ENCODE results near the gene EFEMP2.
"Not testable (repeated sequence)": the region's sequence is repeated elsewhere in the genome, so short reads cannot be mapped to it uniquely, and the experiment has no call there.

The EFEMP2 gene

GRCh38 chr11:65833297-65834030 is 39.1 kb downstream of the EFEMP2 start, which contains the start of gene SNX32:
Gene SNX32, plus strand, starts transcription at chr11:65833963. Its CDS starts 103 bp downstream, at chr11:65834066.
- peak within 1 kb of the TSS; percentile 95 for H3K27ac ChIP-seq
- peak within 1 kb of the TSS; percentile 92 for H3K4me2 ChIP-seq
- peaks cover 33% of the 10 kb centered on the region for H3K4me1 ChIP-seq
- peak within 1 kb of the TSS; percentile 76 for H3K4me3 ChIP-seq
- peaks cover 15% of the 10 kb centered on the region for H3K9me3 ChIP-seq
- H3K36me3 ChIP-seq = 0 out of 2 replicates have a peak, but pooled peaks cover 6% of the 10 kb centered on the region
- H4K20me1 ChIP-seq = no peaks in the 10 kb centered on the region
- H3K27me3 ChIP-seq = no peaks in the 10 kb centered on the region
- H3K9ac ChIP-seq = peak within 1 kb of the TSS; percentile 89
- no peak for TF ChIP-seq Cebpa-rat (IDR thresholded peaks at IDR 0.05)

- H3K27me3 ChIP-seq, H4K20me1 ChIP-seq, H3K4me3 ChIP-seq, H3K36me3 ChIP-seq, H3K27ac ChIP-seq, H3K9ac ChIP-seq: not testable (repeated sequence)
- Histone ChIP-seq H3K4me1 (peaks cover 33% of the 10 kb centered on the region), H3K4me2 (peak overlapping the region; percentile 92), H3K9me3 (peaks cover 11% of the 10 kb centered on the region)
These were observed 40.4 kb downstream of the EFEMP2 start for GRCh38 chr11:65832231-65832630.

DNA sequence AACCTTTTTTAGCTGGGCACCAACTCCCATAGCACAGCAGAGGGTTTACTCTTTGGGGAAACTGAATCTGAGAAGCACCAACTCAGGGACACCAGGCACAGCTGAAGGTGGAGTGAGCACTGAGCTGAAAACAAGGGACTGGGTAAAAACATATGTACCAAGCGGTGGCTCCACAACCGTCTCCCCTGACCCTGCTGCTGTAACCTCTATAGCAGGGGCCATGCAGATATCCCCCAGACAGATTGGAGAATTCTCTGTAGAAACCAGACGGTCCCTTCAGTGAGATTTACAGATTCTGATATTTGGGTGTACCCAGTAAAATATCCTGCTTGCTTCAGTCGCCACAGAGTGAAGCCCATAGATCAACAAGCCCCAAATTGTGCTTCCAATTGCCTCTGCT is 43.1 kb downstream of the EFEMP2 start:
- H3K4me3 ChIP-seq = no peak overlapping the region
- H3K36me3 ChIP-seq = no peaks in the 10 kb centered on the region
- H3K27ac ChIP-seq = no peak overlapping the region
- H4K20me1 ChIP-seq = no peaks in the 10 kb centered on the region
- TF ChIP-seq Cebpa-rat (IDR thresholded peaks at IDR 0.05) = no peak
- H3K9ac ChIP-seq = no peak overlapping the region
- peaks cover 27% of the 10 kb centered on the region for H3K4me1 ChIP-seq
- no peaks in the 10 kb centered on the region for H3K27me3 ChIP-seq
- H3K9me3 ChIP-seq = no peaks in the 10 kb centered on the region
- no peak overlapping the region; the same call in 1 of the 2 replicates for H3K4me2 ChIP-seq

- Histone ChIP-seq H3K27me3 (no peaks in the 10 kb centered on the region), H4K20me1 (no peaks in the 10 kb centered on the region), H3K9ac (no peak overlapping the region), H3K4me2 (no peak overlapping the region), H3K36me3 (no peaks in the 10 kb centered on the region), H3K4me3 (no peak overlapping the region), H3K4me1 (peaks cover 22% of the 10 kb centered on the region), H3K27ac (no peak overlapping the region), H3K9me3 (no peaks in the 10 kb centered on the region)
- TF ChIP-seq Cebpa-rat (IDR thresholded peaks at IDR 0.05) = no peak
These were observed 45.4 kb downstream of the EFEMP2 start for GRCh38 chr11:65826984-65827735.

DNA sequence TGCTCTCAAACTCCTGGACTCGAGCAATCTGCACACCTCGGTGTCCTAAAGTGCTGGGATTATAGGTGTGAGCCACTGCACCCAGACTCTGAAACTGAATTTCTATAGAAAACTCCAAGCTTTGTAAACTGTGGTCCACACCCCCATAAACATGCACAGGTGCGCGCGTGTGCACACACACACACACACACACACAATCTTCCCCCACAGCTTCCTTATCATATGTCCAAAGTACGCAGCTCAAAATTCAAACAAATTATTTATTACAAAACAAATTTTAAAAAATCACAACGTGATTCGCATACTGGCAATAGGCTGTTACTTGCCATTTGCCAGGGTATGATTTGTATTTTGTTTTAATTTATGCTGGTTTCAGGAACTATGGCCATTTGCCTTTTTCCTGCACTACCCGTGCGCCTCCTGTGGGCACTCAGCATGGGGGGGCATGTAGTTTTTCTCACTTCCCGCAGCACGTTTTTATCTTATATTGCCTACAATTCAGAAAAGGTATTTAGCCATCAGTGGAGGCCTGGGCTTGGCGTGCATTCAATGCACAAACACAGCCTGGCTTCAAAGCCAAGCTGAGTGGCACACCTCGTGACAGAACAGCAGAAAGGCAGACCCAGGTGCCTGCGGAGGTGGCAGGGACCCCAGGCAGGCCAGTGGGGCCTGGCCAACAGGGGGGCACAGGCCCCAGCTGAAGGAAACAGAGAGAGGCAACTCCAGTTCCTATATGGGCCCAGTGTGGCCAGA is 49.6 kb downstream of the EFEMP2 start:
- Histone ChIP-seq H3K4me3 (no peak overlapping the region), H3K27ac (no peak overlapping the region), H4K20me1 (no peaks in the 10 kb centered on the region), H3K27me3 (no peaks in the 10 kb centered on the region), H3K9ac (no peak overlapping the region), H3K9me3 (no peaks in the 10 kb centered on the region), H3K4me2 (no peak overlapping the region), H3K36me3 (no peaks in the 10 kb centered on the region), H3K4me1 (peaks cover 41% of the 10 kb centered on the region)
- TF ChIP-seq Cebpa-rat (IDR thresholded peaks at IDR 0.05) = no peak

- Histone ChIP-seq H3K36me3 (no peaks in the 10 kb centered on the region), H3K4me1 (peaks cover 53% of the 10 kb centered on the region), H3K27ac (0 out of 2 replicates have a peak overlapping the region, but pooled peaks have one; percentile 44), H3K9me3 (no peaks in the 10 kb centered on the region), H3K27me3 (0 out of 2 replicates have a peak, but pooled peaks cover 3% of the 10 kb centered on the region), H3K9ac (no peak overlapping the region), H3K4me3 (no peak overlapping the region), H4K20me1 (no peaks in the 10 kb centered on the region), H3K4me2 (peak overlapping the region; percentile 48)
- no peak for TF ChIP-seq Cebpa-rat (IDR thresholded peaks at IDR 0.05)
These were observed 51.5 kb downstream of the EFEMP2 start for GRCh38 chr11:65821107-65821506.

GRCh38 chr11:65817835-65818680 is 54.5 kb downstream of the EFEMP2 start:
- H3K4me1 ChIP-seq = peaks cover 52% of the 10 kb centered on the region
- H3K36me3 ChIP-seq = no peaks in the 10 kb centered on the region
- no peaks in the 10 kb centered on the region for H4K20me1 ChIP-seq
- H3K4me3 ChIP-seq = peak overlapping the region; percentile 74
- peak overlapping the region; percentile 62 for H3K27ac ChIP-seq
- H3K27me3 ChIP-seq = 0 out of 2 replicates have a peak, but pooled peaks cover 3% of the 10 kb centered on the region
- peak overlapping the region; percentile 99 for H3K4me2 ChIP-seq
- no peaks in the 10 kb centered on the region for H3K9me3 ChIP-seq
- TF ChIP-seq Cebpa-rat (IDR thresholded peaks at IDR 0.05) = no peak
- peak overlapping the region; percentile 79 for H3K9ac ChIP-seq

GRCh38 chr11:65817312-65817834 is 55.2 kb downstream of the EFEMP2 start:
- peak overlapping the region; percentile 74 for H3K4me3 ChIP-seq
- H3K4me2 ChIP-seq = peak overlapping the region; percentile 99
- no peaks in the 10 kb centered on the region for H3K36me3 ChIP-seq
- TF ChIP-seq Cebpa-rat (IDR thresholded peaks at IDR 0.05) = no peak
- H3K4me1 ChIP-seq = peaks cover 48% of the 10 kb centered on the region
- peak overlapping the region; percentile 79 for H3K9ac ChIP-seq
- H3K9me3 ChIP-seq = no peaks in the 10 kb centered on the region
- H3K27ac ChIP-seq = no peak overlapping the region
- no peaks in the 10 kb centered on the region for H4K20me1 ChIP-seq
- H3K27me3 ChIP-seq = 0 out of 2 replicates have a peak, but pooled peaks cover 3% of the 10 kb centered on the region

GRCh38 chr11:65816696-65817095 is 55.9 kb downstream of the EFEMP2 start:
- Histone ChIP-seq H3K4me3 (no peak overlapping the region), H3K4me1 (peaks cover 48% of the 10 kb centered on the region), H3K9ac (no peak overlapping the region), H3K9me3 (no peaks in the 10 kb centered on the region), H3K27me3 (0 out of 2 replicates have a peak, but pooled peaks cover 3% of the 10 kb centered on the region), H3K4me2 (peak overlapping the region; percentile 99), H3K27ac (no peak overlapping the region), H3K36me3 (no peaks in the 10 kb centered on the region), H4K20me1 (no peaks in the 10 kb centered on the region)
- TF ChIP-seq Cebpa-rat (IDR thresholded peaks at IDR 0.05) = no peak
